Measurements from ENCODE around the gene YEATS4. TPM values are rescaled to one million over a fixed set of nuclear protein-coding genes. Genes with fewer than 3 reads are reported as not detected.

YEATS4 gene
- polyA plus RNA-seq, 2 of the 4 experiments (the other 2 are of a cell fraction), result 41.7 to 70.1 TPM

- H3K4me1 ChIP-seq, result no peaks in the 10 kb centered on the region
- no peak for DNase-seq (ENCODE audit: low read depth in 1 of 2, low spot score in 1 of 2)
- no peak for ATAC-seq
- ChIA-PET POLR2A (no interaction called here), CTCF (no interaction called here)
- H3K27ac ChIP-seq, result no peak overlapping the region
- H3K4me3 ChIP-seq, result no peak overlapping the region
- WGBS (ENCODE audit: missing lambda C conversion rate), result 93% methylated on average over 8 of the region's 8 CpGs
- TF ChIP-seq ZFP36 (IDR thresholded peaks at IDR 0.05; ENCODE audit: borderline replicate concordance, partially characterized antibody) (no peak), EHMT2 (IDR thresholded peaks at IDR 0.05; ENCODE audit: low read depth) (no peak), FOXS1 (CRISPR knock-in tag; IDR thresholded peaks at IDR 0.05) (no peak), RARB (CRISPR knock-in tag; IDR thresholded peaks at IDR 0.05) (no peak), PHF8 (IDR thresholded peaks at IDR 0.05; ENCODE audit: borderline replicate concordance, low read depth) (no peak), RFX5 (IDR thresholded peaks at IDR 0.05) (no peak), SREBF2 (IDR thresholded peaks at IDR 0.05) (no peak), RAD21 (conservative IDR thresholded peaks at IDR 0.05 in 1 of 2, IDR thresholded peaks at IDR 0.05 in 1 of 2) (no peak), EHF (CRISPR knock-in tag; IDR thresholded peaks at IDR 0.05) (no peak), GATA3 (IDR thresholded peaks at IDR 0.05; ENCODE audit: borderline replicate concordance) (no peak), ZNF302 (CRISPR knock-in tag; IDR thresholded peaks at IDR 0.05) (no peak), MYC (IDR thresholded peaks at IDR 0.05; ENCODE audit: borderline replicate concordance, low read length) (no peak), CTCF (IDR thresholded peaks at IDR 0.05) (no peak)
- TF ChIP-seq, protein P1, sequence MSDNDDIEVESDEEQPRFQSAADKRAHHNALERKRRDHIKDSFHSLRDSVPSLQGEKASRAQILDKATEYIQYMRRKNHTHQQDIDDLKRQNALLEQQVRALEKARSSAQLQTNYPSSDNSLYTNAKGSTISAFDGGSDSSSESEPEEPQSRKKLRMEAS (IDR thresholded peaks at IDR 0.05), result no peak
- no peak for FAIRE-seq
- no peak overlapping the region for H3K4me2 ChIP-seq
- H3K9me3 ChIP-seq, result no peaks in the 10 kb centered on the region
Observed at GRCh38 chr12:69430942-69431590, 71.5 kb downstream of the YEATS4 start.

- POLR2A ChIA-PET, result no interaction called here
- FAIRE-seq (no peak), ATAC-seq (no peak), DNase-seq (ENCODE audit: low read depth in 1 of 2, low spot score in 1 of 2) (no peak)
- Histone ChIP-seq H3K4me2 (no peak overlapping the region), H3K4me3 (no peak overlapping the region), H3K27ac (no peak overlapping the region), H3K4me1 (no peaks in the 10 kb centered on the region), H3K9me3 (no peaks in the 10 kb centered on the region)
- CTCF ChIA-PET, result no interaction called here
- 81% methylated on average over 8 of the region's 8 CpGs for WGBS (ENCODE audit: missing lambda C conversion rate)
- TF ChIP-seq JUN (IDR thresholded peaks at IDR 0.05) (no peak), KDM1A (IDR thresholded peaks at IDR 0.05; ENCODE audit: low read depth) (no peak), SREBF2 (IDR thresholded peaks at IDR 0.05) (no peak), CHD2 (IDR thresholded peaks at IDR 0.05; ENCODE audit: low read length, partially characterized antibody) (no peak), POLR2A (IDR thresholded peaks at IDR 0.05; ENCODE audit: low read length) (no peak), JUNB (IDR thresholded peaks at IDR 0.05) (no peak), SMC3 (IDR thresholded peaks at IDR 0.05) (no peak), NPAS2 (CRISPR knock-in tag; IDR thresholded peaks at IDR 0.05; ENCODE audit: borderline replicate concordance) (no peak)
- TF ChIP-seq, protein P1 (IDR thresholded peaks at IDR 0.05), result no peak
- TF ChIP-seq, protein P2, sequence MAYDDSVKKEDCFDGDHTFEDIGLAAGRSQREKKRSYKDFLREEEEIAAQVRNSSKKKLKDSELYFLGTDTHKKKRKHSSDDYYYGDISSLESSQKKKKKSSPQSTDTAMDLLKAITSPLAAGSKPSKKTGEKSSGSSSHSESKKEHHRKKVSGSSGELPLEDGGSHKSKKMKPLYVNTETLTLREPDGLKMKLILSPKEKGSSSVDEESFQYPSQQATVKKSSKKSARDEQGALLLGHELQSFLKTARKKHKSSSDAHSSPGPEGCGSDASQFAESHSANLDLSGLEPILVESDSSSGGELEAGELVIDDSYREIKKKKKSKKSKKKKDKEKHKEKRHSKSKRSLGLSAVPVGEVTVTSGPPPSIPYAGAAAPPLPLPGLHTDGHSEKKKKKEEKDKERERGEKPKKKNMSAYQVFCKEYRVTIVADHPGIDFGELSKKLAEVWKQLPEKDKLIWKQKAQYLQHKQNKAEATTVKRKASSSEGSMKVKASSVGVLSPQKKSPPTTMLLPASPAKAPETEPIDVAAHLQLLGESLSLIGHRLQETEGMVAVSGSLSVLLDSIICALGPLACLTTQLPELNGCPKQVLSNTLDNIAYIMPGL (CRISPR knock-in tag; IDR thresholded peaks at IDR 0.05; ENCODE audit: borderline replicate concordance), result no peak
Observed at GRCh38 chr12:69431591-69432222, 72.2 kb downstream of the YEATS4 start.

Data from A549 (cell line).